ENCODE results near the gene WFDC13.

Gene WFDC13

GRCh38 chr20:45725134-45725533 is 23.3 kb downstream of the WFDC13 start:
- no peak overlapping the region for H3K18ac ChIP-seq (ENCODE audit: low read length)
- H3K9ac ChIP-seq (ENCODE audit: low read length) = no peak overlapping the region
- H3K27me3 ChIP-seq (ENCODE audit: insufficient read depth, low read length, poor library complexity) = no peaks in the 10 kb centered on the region
- H3K4me2 ChIP-seq (ENCODE audit: low read length) = no peak overlapping the region
- H3K79me2 ChIP-seq (ENCODE audit: control insufficient read depth, insufficient read depth, low read length) = no peaks in the 10 kb centered on the region
- no peak overlapping the region for H2AK5ac ChIP-seq (ENCODE audit: low read length)
- no peak overlapping the region for H2BK120ac ChIP-seq (ENCODE audit: low read depth, low read length)
- no peaks in the 10 kb centered on the region for H3K36me3 ChIP-seq (ENCODE audit: control insufficient read depth, insufficient read depth, low read length)
- H3K79me1 ChIP-seq (ENCODE audit: low read length) = no peaks in the 10 kb centered on the region
- no peak overlapping the region for H4K8ac ChIP-seq (ENCODE audit: low read depth, low read length)
- no peak overlapping the region for H3K4me3 ChIP-seq (ENCODE audit: low read length)
- H4K5ac ChIP-seq (ENCODE audit: low read length) = no peak overlapping the region
- H3K4me1 ChIP-seq (ENCODE audit: control insufficient read depth, low read depth, low read length) = no peaks in the 10 kb centered on the region
- no peak overlapping the region for H2BK5ac ChIP-seq (ENCODE audit: low read length)
- no peak overlapping the region for H3K56ac ChIP-seq (ENCODE audit: low read length)
- no peak overlapping the region for H3K23ac ChIP-seq (ENCODE audit: low read length)
- no peak overlapping the region for H3K4ac ChIP-seq (ENCODE audit: low read depth, low read length)
- DNase-seq = no peak
- H2BK15ac ChIP-seq (replicated peaks; ENCODE audit: low read depth) = no peak overlapping the region
- no peak overlapping the region for H3K27ac ChIP-seq (ENCODE audit: low read depth, low read length)

GRCh38 chr20:45727044-45727443 is 25.2 kb downstream of the WFDC13 start:
- no peak overlapping the region for H3K9ac ChIP-seq (ENCODE audit: low read length)
- no peak overlapping the region for H3K27ac ChIP-seq (ENCODE audit: low read depth, low read length)
- no peaks in the 10 kb centered on the region for H3K79me2 ChIP-seq (ENCODE audit: control insufficient read depth, insufficient read depth, low read length)
- H4K8ac ChIP-seq (ENCODE audit: low read depth, low read length) = no peak overlapping the region
- no peak overlapping the region for H3K18ac ChIP-seq (ENCODE audit: low read length)
- no peak overlapping the region for H3K4me2 ChIP-seq (ENCODE audit: low read length)
- no peaks in the 10 kb centered on the region for H3K27me3 ChIP-seq (ENCODE audit: insufficient read depth, low read length, poor library complexity)
- H4K5ac ChIP-seq (ENCODE audit: low read length) = no peak overlapping the region
- H3K79me1 ChIP-seq (ENCODE audit: low read length) = no peaks in the 10 kb centered on the region
- H3K4me1 ChIP-seq (ENCODE audit: control insufficient read depth, low read depth, low read length) = no peaks in the 10 kb centered on the region
- no peak for DNase-seq
- H2BK120ac ChIP-seq (ENCODE audit: low read depth, low read length) = no peak overlapping the region
- H2AK5ac ChIP-seq (ENCODE audit: low read length) = no peak overlapping the region
- H2BK5ac ChIP-seq (ENCODE audit: low read length) = no peak overlapping the region
- no peak overlapping the region for H2BK15ac ChIP-seq (replicated peaks; ENCODE audit: low read depth)
- no CpG with 5 or more reads among the region's 2 CpGs for WGBS (ENCODE audit: extremely low coverage, insufficient coverage, low lambda C conversion rate)
- H3K56ac ChIP-seq (ENCODE audit: low read length) = no peak overlapping the region
- H3K23ac ChIP-seq (ENCODE audit: low read length) = no peak overlapping the region
- no peaks in the 10 kb centered on the region for H3K36me3 ChIP-seq (ENCODE audit: control insufficient read depth, insufficient read depth, low read length)
- H3K4ac ChIP-seq (ENCODE audit: low read depth, low read length) = no peak overlapping the region
- no peak overlapping the region for H3K4me3 ChIP-seq (ENCODE audit: low read length)

GRCh38 chr20:45732199-45732598 is 30.4 kb downstream of the WFDC13 start:
- no peak overlapping the region for H2BK5ac ChIP-seq (ENCODE audit: low read length)
- no peak overlapping the region for H3K18ac ChIP-seq (ENCODE audit: low read length)
- H3K27ac ChIP-seq (ENCODE audit: low read depth, low read length) = no peak overlapping the region
- H3K56ac ChIP-seq (ENCODE audit: low read length) = no peak overlapping the region
- no peak overlapping the region for H3K23ac ChIP-seq (ENCODE audit: low read length)
- no peaks in the 10 kb centered on the region for H3K79me1 ChIP-seq (ENCODE audit: low read length)
- H3K4me1 ChIP-seq (ENCODE audit: control insufficient read depth, low read depth, low read length) = no peaks in the 10 kb centered on the region
- DNase-seq = no peak
- H3K36me3 ChIP-seq (ENCODE audit: control insufficient read depth, insufficient read depth, low read length) = no peaks in the 10 kb centered on the region
- no peak overlapping the region for H2AK5ac ChIP-seq (ENCODE audit: low read length)
- no peaks in the 10 kb centered on the region for H3K79me2 ChIP-seq (ENCODE audit: control insufficient read depth, insufficient read depth, low read length)
- no peak overlapping the region for H4K5ac ChIP-seq (ENCODE audit: low read length)
- no peaks in the 10 kb centered on the region for H3K27me3 ChIP-seq (ENCODE audit: insufficient read depth, low read length, poor library complexity)
- H4K8ac ChIP-seq (ENCODE audit: low read depth, low read length) = no peak overlapping the region
- no peak overlapping the region for H3K9ac ChIP-seq (ENCODE audit: low read length)
- H3K4me3 ChIP-seq (ENCODE audit: low read length) = no peak overlapping the region
- H3K4ac ChIP-seq (ENCODE audit: low read depth, low read length) = no peak overlapping the region
- no peak overlapping the region for H2BK120ac ChIP-seq (ENCODE audit: low read depth, low read length)
- H2BK15ac ChIP-seq (replicated peaks; ENCODE audit: low read depth) = no peak overlapping the region
- H3K4me2 ChIP-seq (ENCODE audit: low read length) = no peak overlapping the region

GRCh38 chr20:45735552-45735951 is 33.7 kb downstream of the WFDC13 start:
- Histone ChIP-seq H3K79me1 (ENCODE audit: low read length) (no peaks in the 10 kb centered on the region), H3K27me3 (ENCODE audit: insufficient read depth, low read length, poor library complexity) (no peaks in the 10 kb centered on the region), H4K8ac (ENCODE audit: low read depth, low read length) (no peak overlapping the region), H2BK15ac (replicated peaks; ENCODE audit: low read depth) (no peak overlapping the region), H3K36me3 (ENCODE audit: control insufficient read depth, insufficient read depth, low read length) (no peaks in the 10 kb centered on the region), H3K4ac (ENCODE audit: low read depth, low read length) (no peak overlapping the region), H3K23ac (ENCODE audit: low read length) (no peak overlapping the region), H2BK5ac (ENCODE audit: low read length) (no peak overlapping the region), H3K79me2 (ENCODE audit: control insufficient read depth, insufficient read depth, low read length) (no peaks in the 10 kb centered on the region), H3K27ac (ENCODE audit: low read depth, low read length) (no peak overlapping the region), H3K4me2 (ENCODE audit: low read length) (no peak overlapping the region), H3K4me1 (ENCODE audit: control insufficient read depth, low read depth, low read length) (no peaks in the 10 kb centered on the region), H3K9ac (ENCODE audit: low read length) (no peak overlapping the region), H2AK5ac (ENCODE audit: low read length) (no peak overlapping the region), H3K56ac (ENCODE audit: low read length) (no peak overlapping the region), H2BK120ac (ENCODE audit: low read depth, low read length) (no peak overlapping the region), H3K18ac (ENCODE audit: low read length) (no peak overlapping the region), H4K5ac (ENCODE audit: low read length) (no peak overlapping the region), H3K4me3 (ENCODE audit: low read length) (no peak overlapping the region)
- WGBS (ENCODE audit: extremely low coverage, insufficient coverage, low lambda C conversion rate) = no CpG with 5 or more reads among the region's 8 CpGs
- DNase-seq = no peak

- Histone ChIP-seq H2BK15ac (replicated peaks; ENCODE audit: low read depth) (no peak overlapping the region), H3K4me2 (ENCODE audit: low read length) (no peak overlapping the region), H3K79me2 (ENCODE audit: control insufficient read depth, insufficient read depth, low read length) (no peaks in the 10 kb centered on the region), H4K8ac (ENCODE audit: low read depth, low read length) (no peak overlapping the region), H3K23ac (ENCODE audit: low read length) (no peak overlapping the region), H3K4me3 (ENCODE audit: low read length) (no peak overlapping the region), H3K18ac (ENCODE audit: low read length) (no peak overlapping the region), H2AK5ac (ENCODE audit: low read length) (no peak overlapping the region), H4K5ac (ENCODE audit: low read length) (no peak overlapping the region), H3K4ac (ENCODE audit: low read depth, low read length) (no peak overlapping the region), H3K56ac (ENCODE audit: low read length) (no peak overlapping the region), H3K36me3 (ENCODE audit: control insufficient read depth, insufficient read depth, low read length) (no peaks in the 10 kb centered on the region), H2BK5ac (ENCODE audit: low read length) (no peak overlapping the region), H2BK120ac (ENCODE audit: low read depth, low read length) (no peak overlapping the region), H3K27me3 (ENCODE audit: insufficient read depth, low read length, poor library complexity) (no peaks in the 10 kb centered on the region), H3K4me1 (ENCODE audit: control insufficient read depth, low read depth, low read length) (no peaks in the 10 kb centered on the region), H3K79me1 (ENCODE audit: low read length) (no peaks in the 10 kb centered on the region), H3K9ac (ENCODE audit: low read length) (no peak overlapping the region), H3K27ac (ENCODE audit: low read depth, low read length) (no peak overlapping the region)
- no CpG with 5 or more reads among the region's 23 CpGs for WGBS (ENCODE audit: extremely low coverage, insufficient coverage, low lambda C conversion rate)
- DNase-seq = no peak
Measured at GRCh38 chr20:45735988-45736387, 34.1 kb downstream of the WFDC13 start.

GRCh38 chr20:45742596-45742995 is 40.8 kb downstream of the WFDC13 start:
- H3K4me2 ChIP-seq (ENCODE audit: low read length) = no peak overlapping the region
- no peak for DNase-seq
- no CpG with 5 or more reads among the region's 4 CpGs for WGBS (ENCODE audit: extremely low coverage, insufficient coverage, low lambda C conversion rate)

More at GRCh38 chr20:45742596-45742995, 40.8 kb downstream of the WFDC13 start:
- H3K4me1 ChIP-seq (ENCODE audit: control insufficient read depth, low read depth, low read length) = no peaks in the 10 kb centered on the region
- H3K79me2 ChIP-seq (ENCODE audit: control insufficient read depth, insufficient read depth, low read length) = no peaks in the 10 kb centered on the region
- H3K18ac ChIP-seq (ENCODE audit: low read length) = no peak overlapping the region
- H2BK15ac ChIP-seq (replicated peaks; ENCODE audit: low read depth) = no peak overlapping the region
- H3K79me1 ChIP-seq (ENCODE audit: low read length) = no peaks in the 10 kb centered on the region
- no peak overlapping the region for H2AK5ac ChIP-seq (ENCODE audit: low read length)
- H2BK5ac ChIP-seq (ENCODE audit: low read length) = no peak overlapping the region
- no peak overlapping the region for H3K23ac ChIP-seq (ENCODE audit: low read length)
- no peaks in the 10 kb centered on the region for H3K36me3 ChIP-seq (ENCODE audit: control insufficient read depth, insufficient read depth, low read length)
- H3K4ac ChIP-seq (ENCODE audit: low read depth, low read length) = no peak overlapping the region
- no peak overlapping the region for H3K27ac ChIP-seq (ENCODE audit: low read depth, low read length)
- H3K9ac ChIP-seq (ENCODE audit: low read length) = no peak overlapping the region
- no peak overlapping the region for H4K5ac ChIP-seq (ENCODE audit: low read length)
- no peak overlapping the region for H2BK120ac ChIP-seq (ENCODE audit: low read depth, low read length)
- H3K4me3 ChIP-seq (ENCODE audit: low read length) = no peak overlapping the region
- H3K56ac ChIP-seq (ENCODE audit: low read length) = no peak overlapping the region
- H3K27me3 ChIP-seq (ENCODE audit: insufficient read depth, low read length, poor library complexity) = no peaks in the 10 kb centered on the region
- H4K8ac ChIP-seq (ENCODE audit: low read depth, low read length) = no peak overlapping the region

Data from mesendoderm (in vitro differentiated cells).